ENCODE results near the gene KDM2A. TPM values are rescaled to one million over a fixed set of nuclear protein-coding genes. Genes with fewer than 3 reads are reported as not detected.

The KDM2A gene
- total RNA-seq, 1 experiment from 2014 or later: 50.4 TPM

DNA sequence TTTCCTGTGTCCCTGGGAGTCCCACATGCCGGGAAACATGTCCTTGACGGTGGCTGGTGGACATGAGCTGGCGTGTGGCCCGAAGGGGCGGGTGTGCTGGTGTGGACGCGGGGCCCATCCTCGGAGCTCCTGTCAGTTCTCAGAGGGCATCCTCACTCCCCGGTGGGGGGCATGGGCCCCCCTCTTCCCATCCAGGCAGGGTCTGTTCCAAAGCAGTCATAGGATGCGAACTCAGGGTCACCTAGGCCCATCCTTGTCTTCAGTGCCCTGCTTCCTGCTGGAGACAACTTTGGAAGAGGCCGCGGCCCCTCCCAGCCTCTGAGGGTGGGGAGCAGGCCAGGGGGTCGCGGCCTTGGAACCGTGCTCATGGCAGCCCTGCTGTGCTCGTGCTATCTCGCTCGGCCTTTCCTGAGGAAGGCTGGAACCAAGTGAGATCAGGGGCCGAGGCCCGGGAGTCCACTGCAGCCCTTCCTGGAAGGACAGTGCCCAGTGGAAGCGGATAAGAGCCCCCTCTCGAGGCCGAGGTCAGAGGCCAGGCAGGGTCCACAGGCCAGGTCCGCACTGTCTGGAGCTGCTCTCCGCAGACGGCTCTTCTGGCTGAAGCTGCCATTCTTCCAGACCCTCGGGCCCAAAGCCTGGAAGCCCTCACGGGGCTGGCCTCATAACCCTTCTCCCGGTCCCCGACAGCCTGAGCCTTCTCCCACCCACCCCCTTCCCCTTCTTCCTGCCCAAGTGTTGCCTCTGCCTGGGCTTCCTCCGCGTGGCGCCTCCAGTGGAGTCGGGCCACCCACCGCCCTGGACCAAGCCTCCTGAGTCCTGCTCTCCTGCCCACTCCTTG, 155.9 kb downstream of the KDM2A start:
- Histone ChIP-seq H2AFZ (ENCODE audit: low read depth, low read length, poor library complexity, severe bottlenecking) (no peak overlapping the region), H4K20me1 (ENCODE audit: insufficient read depth) (no peaks in the 10 kb centered on the region), H3K36me3 (ENCODE audit: control insufficient read depth in 1 of 2, insufficient read depth in 2 of 2, low read length in 2 of 2) (peaks cover 7 to 10% of the 10 kb centered on the region in 2 experiments; a peak in 3 of 4 replicates), H3K4me3 (replicated peaks in 1 of 2; ENCODE audit: low read depth in 1 of 2, low read length in 2 of 2) (no peak overlapping the region), H3K79me2 (ENCODE audit: insufficient read depth, low read length) (peaks cover 85% of the 10 kb centered on the region), H3K9me2 (ENCODE audit: insufficient read depth) (no peaks in the 10 kb centered on the region), H3K4me1 (ENCODE audit: control insufficient read depth in 1 of 2, insufficient read depth in 2 of 2, low read length in 2 of 2) (peaks cover 4 to 19% of the 10 kb centered on the region in 2 experiments), H3K27ac (ENCODE audit: low read depth, low read length) (no peak overlapping the region; the same call in 1 of the 2 replicates), H3K9me3 (ENCODE audit: control insufficient read depth in 1 of 2, insufficient read depth in 1 of 2, low read depth in 1 of 2, low read length in 2 of 2) (no peaks in the 10 kb centered on the region), H3K27me3 (ENCODE audit: insufficient read depth, low read length) (no peaks in the 10 kb centered on the region), H3K4me2 (ENCODE audit: low read length) (no peak overlapping the region), H3K9ac (ENCODE audit: low read length) (no peak overlapping the region)
- ATAC-seq: no peak
- ChIA-PET POLR2A (no interaction called here), RAD21 (ENCODE audit: low non-redundant PET in 1 of 2, low total read pairs in 2 of 2, uncharacterized antibody in 2 of 2, unreplicated experiment in 2 of 2) (no interaction called here), CTCF (no interaction called here)
- BruUV-seq (replicated peaks): no TSS peak
- no peak for DNase-seq (ENCODE audit: low read depth, low spot score)
- intact Hi-C loops (cut with micrococcal nuclease): no loop called here
- TF ChIP-seq EGR1 (IDR thresholded peaks at IDR 0.05; ENCODE audit: low read depth) (no peak), SIN3A (IDR thresholded peaks at IDR 0.05; ENCODE audit: low read depth) (no peak), ZFX (IDR thresholded peaks at IDR 0.05) (no peak), EZH2 (IDR thresholded peaks at IDR 0.05) (no peak)

DNA sequence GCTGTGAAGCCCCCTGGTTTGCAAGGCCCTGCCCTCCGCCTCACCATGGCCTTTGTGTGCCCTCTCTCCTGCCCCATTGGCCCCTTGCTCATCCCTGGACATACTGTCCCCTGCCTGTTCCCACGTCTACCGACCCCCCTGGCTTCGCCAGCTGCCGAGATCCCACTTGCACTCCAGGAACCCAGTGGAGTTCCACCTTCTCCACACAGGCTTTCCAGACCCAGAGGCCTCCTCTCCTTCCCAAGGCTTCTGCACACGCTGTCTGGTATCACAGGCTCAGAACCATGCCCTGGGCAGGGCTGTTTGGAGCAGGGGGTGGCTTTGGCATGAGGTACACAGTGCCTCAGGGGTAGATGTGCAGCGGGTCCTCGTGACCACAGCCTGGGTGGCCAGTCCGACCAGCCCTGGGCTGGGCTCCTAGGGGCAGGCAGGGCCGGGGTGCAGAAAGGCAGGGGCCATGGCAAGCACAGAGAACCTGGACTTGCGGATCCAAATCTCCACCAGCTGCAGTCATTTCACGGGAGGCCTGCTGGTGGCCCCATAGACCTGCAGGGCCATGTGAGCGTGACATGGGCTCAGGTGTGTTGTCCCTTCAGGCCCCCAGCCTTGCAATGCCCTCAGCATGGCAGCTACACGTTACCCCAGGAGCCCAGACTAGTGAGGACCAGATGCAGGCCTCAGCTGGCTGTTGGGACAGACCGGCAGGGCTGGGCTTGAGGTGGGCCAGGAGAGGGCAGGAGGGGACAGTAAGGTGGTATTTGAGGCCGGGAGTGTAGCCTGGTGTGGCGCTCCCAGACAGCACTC, 156.7 kb downstream of the KDM2A start:
- RAD21 ChIA-PET (ENCODE audit: low non-redundant PET in 1 of 2, low total read pairs in 2 of 2, uncharacterized antibody in 2 of 2, unreplicated experiment in 2 of 2): no interaction called here
- Histone ChIP-seq H4K20me1 (ENCODE audit: insufficient read depth) (no peaks in the 10 kb centered on the region), H3K4me2 (ENCODE audit: low read length) (no peak overlapping the region), H2AFZ (ENCODE audit: low read depth, low read length, poor library complexity, severe bottlenecking) (no peak overlapping the region), H3K9me3 (ENCODE audit: control insufficient read depth in 1 of 2, insufficient read depth in 1 of 2, low read depth in 1 of 2, low read length in 2 of 2) (no peaks in the 10 kb centered on the region), H3K27me3 (ENCODE audit: insufficient read depth, low read length) (no peaks in the 10 kb centered on the region), H3K9me2 (ENCODE audit: insufficient read depth) (no peaks in the 10 kb centered on the region), H3K36me3 (ENCODE audit: control insufficient read depth in 1 of 2, insufficient read depth in 2 of 2, low read length in 2 of 2) (peaks cover 9 to 16% of the 10 kb centered on the region in 2 experiments; a peak in 3 of 4 replicates), H3K9ac (ENCODE audit: low read length) (no peak overlapping the region), H3K27ac (ENCODE audit: low read depth, low read length) (peak overlapping the region; percentile 12; the same call in 1 of the 2 replicates), H3K4me3 (replicated peaks in 1 of 2; ENCODE audit: low read depth in 1 of 2, low read length in 2 of 2) (no peak overlapping the region), H3K79me2 (ENCODE audit: insufficient read depth, low read length) (peaks cover 77% of the 10 kb centered on the region), H3K4me1 (ENCODE audit: control insufficient read depth in 1 of 2, insufficient read depth in 2 of 2, low read length in 2 of 2) (peaks cover 4 to 19% of the 10 kb centered on the region in 2 experiments)
- TF ChIP-seq RAD21 (IDR thresholded peaks at IDR 0.05; ENCODE audit: low read depth) (no peak), POLR2A (IDR thresholded peaks at IDR 0.05; ENCODE audit: borderline replicate concordance, extremely low read depth, insufficient read depth, insufficient read length) (no peak), EZH2phosphoT487 (IDR thresholded peaks at IDR 0.05; ENCODE audit: borderline replicate concordance) (no peak), SRF (IDR thresholded peaks at IDR 0.05; ENCODE audit: low read depth) (no peak), YY1 (IDR thresholded peaks at IDR 0.05; ENCODE audit: extremely low read depth, insufficient replicate concordance, low read depth, low read length) (no peak), ELF1 (IDR thresholded peaks at IDR 0.05; ENCODE audit: borderline replicate concordance, low read depth) (no peak), ZFX (IDR thresholded peaks at IDR 0.05) (no peak)
- TF ChIP-seq, protein P1, sequence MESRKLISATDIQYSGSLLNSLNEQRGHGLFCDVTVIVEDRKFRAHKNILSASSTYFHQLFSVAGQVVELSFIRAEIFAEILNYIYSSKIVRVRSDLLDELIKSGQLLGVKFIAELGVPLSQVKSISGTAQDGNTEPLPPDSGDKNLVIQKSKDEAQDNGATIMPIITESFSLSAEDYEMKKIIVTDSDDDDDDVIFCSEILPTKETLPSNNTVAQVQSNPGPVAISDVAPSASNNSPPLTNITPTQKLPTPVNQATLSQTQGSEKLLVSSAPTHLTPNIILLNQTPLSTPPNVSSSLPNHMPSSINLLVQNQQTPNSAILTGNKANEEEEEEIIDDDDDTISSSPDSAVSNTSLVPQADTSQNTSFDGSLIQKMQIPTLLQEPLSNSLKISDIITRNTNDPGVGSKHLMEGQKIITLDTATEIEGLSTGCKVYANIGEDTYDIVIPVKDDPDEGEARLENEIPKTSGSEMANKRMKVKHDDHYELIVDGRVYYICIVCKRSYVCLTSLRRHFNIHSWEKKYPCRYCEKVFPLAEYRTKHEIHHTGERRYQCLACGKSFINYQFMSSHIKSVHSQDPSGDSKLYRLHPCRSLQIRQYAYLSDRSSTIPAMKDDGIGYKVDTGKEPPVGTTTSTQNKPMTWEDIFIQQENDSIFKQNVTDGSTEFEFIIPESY (IDR thresholded peaks at IDR 0.05; ENCODE audit: extremely low read depth, insufficient replicate concordance, low read length): no peak
- TF ChIP-seq, protein P2, sequence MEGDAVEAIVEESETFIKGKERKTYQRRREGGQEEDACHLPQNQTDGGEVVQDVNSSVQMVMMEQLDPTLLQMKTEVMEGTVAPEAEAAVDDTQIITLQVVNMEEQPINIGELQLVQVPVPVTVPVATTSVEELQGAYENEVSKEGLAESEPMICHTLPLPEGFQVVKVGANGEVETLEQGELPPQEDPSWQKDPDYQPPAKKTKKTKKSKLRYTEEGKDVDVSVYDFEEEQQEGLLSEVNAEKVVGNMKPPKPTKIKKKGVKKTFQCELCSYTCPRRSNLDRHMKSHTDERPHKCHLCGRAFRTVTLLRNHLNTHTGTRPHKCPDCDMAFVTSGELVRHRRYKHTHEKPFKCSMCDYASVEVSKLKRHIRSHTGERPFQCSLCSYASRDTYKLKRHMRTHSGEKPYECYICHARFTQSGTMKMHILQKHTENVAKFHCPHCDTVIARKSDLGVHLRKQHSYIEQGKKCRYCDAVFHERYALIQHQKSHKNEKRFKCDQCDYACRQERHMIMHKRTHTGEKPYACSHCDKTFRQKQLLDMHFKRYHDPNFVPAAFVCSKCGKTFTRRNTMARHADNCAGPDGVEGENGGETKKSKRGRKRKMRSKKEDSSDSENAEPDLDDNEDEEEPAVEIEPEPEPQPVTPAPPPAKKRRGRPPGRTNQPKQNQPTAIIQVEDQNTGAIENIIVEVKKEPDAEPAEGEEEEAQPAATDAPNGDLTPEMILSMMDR (IDR thresholded peaks at IDR 0.05 in 2 of 3, conservative IDR thresholded peaks at IDR 0.05 in 1 of 3; ENCODE audit: borderline replicate concordance in 1 of 3, insufficient read depth in 1 of 3, low read depth in 2 of 3, low read length in 2 of 3): no peak
- TF ChIP-seq, protein P3, sequence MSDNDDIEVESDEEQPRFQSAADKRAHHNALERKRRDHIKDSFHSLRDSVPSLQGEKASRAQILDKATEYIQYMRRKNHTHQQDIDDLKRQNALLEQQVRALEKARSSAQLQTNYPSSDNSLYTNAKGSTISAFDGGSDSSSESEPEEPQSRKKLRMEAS (IDR thresholded peaks at IDR 0.05): no peak
- TF ChIP-seq, protein P4, sequence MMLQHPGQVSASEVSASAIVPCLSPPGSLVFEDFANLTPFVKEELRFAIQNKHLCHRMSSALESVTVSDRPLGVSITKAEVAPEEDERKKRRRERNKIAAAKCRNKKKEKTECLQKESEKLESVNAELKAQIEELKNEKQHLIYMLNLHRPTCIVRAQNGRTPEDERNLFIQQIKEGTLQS (IDR thresholded peaks at IDR 0.05): no peak
- CTCF ChIA-PET: no interaction called here
- intact Hi-C loops (cut with micrococcal nuclease): no loop called here
- BruUV-seq (replicated peaks): no TSS peak
- DNase-seq (ENCODE audit: low read depth, low spot score) (no peak), ATAC-seq (no peak)
- POLR2A ChIA-PET: no interaction called here

Data from HCT116 (cell line).